H1 (cell line): Measurements from ENCODE around the gene DEPP1. TPM values are rescaled to one million over a fixed set of nuclear protein-coding genes. Genes with fewer than 3 reads are reported as not detected.

ENCODE experiments used
- CTCF ChIA-PET: fragments of 300-600 bp; sonication (Branson Sonifier 250); formaldehyde crosslinking; loops from one replicate; lab custom pipeline; 2021; ENCODE audit not compliant: partially characterized antibody; lab: Charles Lee
- POLR2A ChIA-PET: fragments of 300-600 bp; sonication (Branson Sonifier 250); formaldehyde crosslinking; loops from one replicate; lab custom pipeline; 2021; ENCODE audit warnings: inconsistent platforms; ENCODE audit not compliant: partially characterized antibody; lab: Charles Lee
- DNase-seq, 2 experiments: peaks; one replicate each; pipeline versions ENCODE4 v3.0.0 to v3.0.0-alpha.2; 2010 to 2022; ENCODE audit warnings: low spot score in 2 of 2, low read depth in 1 of 2, mixed read lengths in 1 of 2
- FAIRE-seq: peaks from 2 replicates; lab custom pipeline; 2011; peaks lifted over from hg19 to GRCh38; lab: Jason Lieb, UNC
- H2AFZ ChIP-seq: 2 replicates; pipeline ENCODE4 v1.8.1; 2012; ENCODE audit warnings: low read length, inconsistent platforms
- H2AK5ac ChIP-seq: 2 replicates; pipeline ENCODE4 v1.6.1; 2013; ENCODE audit warnings: low read depth, low read length
- H2BK120ac ChIP-seq: replicated peaks from 2 replicates; pipeline ENCODE3; 2013; ENCODE audit warnings: low read depth, low read length, inconsistent platforms
- H2BK12ac ChIP-seq: 2 replicates; pipeline ENCODE4 v1.6.1; 2013; ENCODE audit warnings: low read depth, low read length
- H2BK15ac ChIP-seq: 2 replicates; pipeline ENCODE4 v1.6.1; 2013; ENCODE audit warnings: low read length
- H2BK20ac ChIP-seq: 2 replicates; pipeline ENCODE4 v1.6.1; 2013; ENCODE audit warnings: low read length
- H2BK5ac ChIP-seq: 2 replicates; pipeline ENCODE4 v1.6.1; 2013; ENCODE audit warnings: low read depth, low read length
- H3K14ac ChIP-seq: 2 replicates; pipeline ENCODE4 v1.6.1; 2013; ENCODE audit warnings: inconsistent platforms; ENCODE audit not compliant: insufficient read length
- H3K18ac ChIP-seq: 2 replicates; pipeline ENCODE4 v1.6.1; 2013; ENCODE audit warnings: low read length; ENCODE audit errors: extremely low read depth
- H3K23ac ChIP-seq: 2 replicates; pipeline ENCODE4 v1.6.1; 2013; ENCODE audit warnings: inconsistent platforms; ENCODE audit not compliant: insufficient read length
- H3K23me2 ChIP-seq: 2 replicates; pipeline ENCODE4 v1.6.1; 2013; ENCODE audit warnings: low read depth, low read length
- H3K27ac ChIP-seq: 2 replicates; pipeline ENCODE4 v1.6.1; 2011; ENCODE audit warnings: low read depth, low read length, inconsistent platforms
- H3K27me3 ChIP-seq, 4 experiments: replicated peaks in 1 of 4; 1 replicate in 1 of 4; 2 replicates in 3 of 4; pipeline versions ENCODE4 v1.6.1 to v1.8.1; 2011 to 2013; ENCODE audit warnings: low read length in 3 of 4, mild to moderate bottlenecking in 3 of 4, inconsistent platforms in 2 of 4, mixed read lengths in 2 of 4, moderate library complexity in 1 of 4; ENCODE audit not compliant: control insufficient read depth in 3 of 4, insufficient read depth in 3 of 4; ENCODE audit errors: extremely low read depth in 1 of 4
- H3K36me3 ChIP-seq, 4 experiments: 2 replicates each; pipeline versions ENCODE4 v1.6.1 to v1.8.1; 2011 to 2013; ENCODE audit warnings: mild to moderate bottlenecking in 4 of 4, low read length in 3 of 4, moderate library complexity in 2 of 4, control low read depth in 1 of 4, inconsistent platforms in 1 of 4; ENCODE audit not compliant: insufficient read depth in 4 of 4, control insufficient read depth in 2 of 4
- H3K4ac ChIP-seq: replicated peaks from 2 replicates; pipeline ENCODE3; 2013; ENCODE audit warnings: low read length, low read depth, mixed read lengths, inconsistent platforms; ENCODE audit not compliant: insufficient read length
- H3K4me1 ChIP-seq, 4 experiments: replicated peaks in 1 of 4; 1 replicate in 1 of 4; 2 replicates in 3 of 4; pipeline versions ENCODE4 v1.6.1 to v1.8.1; 2011 to 2013; ENCODE audit warnings: low read length in 3 of 4, inconsistent platforms in 2 of 4, mixed read lengths in 1 of 4; ENCODE audit not compliant: insufficient read depth in 4 of 4, control insufficient read depth in 3 of 4
- H3K4me2 ChIP-seq, 2 experiments: 2 replicates each; pipeline versions ENCODE4 v1.6.1 to v1.8.1; 2011 to 2013; ENCODE audit warnings: low read depth in 2 of 2, low read length in 2 of 2, control low read depth in 1 of 2, inconsistent platforms in 1 of 2, mild to moderate bottlenecking in 1 of 2; ENCODE audit not compliant: insufficient read depth in 1 of 2
- H3K4me3 ChIP-seq, 4 experiments: fragments of 200-600, 300-600 bp in 1 of 4; sonication (generic), shearing (Covaris generic), sonication (Bioruptor Twin) in 1 of 4; 2 replicates each; pipeline versions ENCODE4 v1.5.1 to v1.8.1; 2011 to 2016; ENCODE audit warnings: low read length in 4 of 4, low read depth in 3 of 4, control low read depth in 2 of 4, inconsistent platforms in 2 of 4, mild to moderate bottlenecking in 2 of 4, mixed read lengths in 1 of 4, moderate library complexity in 1 of 4; ENCODE audit not compliant: insufficient read depth in 2 of 4; ENCODE audit errors: extremely low read depth in 1 of 4
- H3K56ac ChIP-seq: replicated peaks from 2 replicates; pipeline ENCODE3; 2013; ENCODE audit warnings: low read depth, mild to moderate bottlenecking, mixed read lengths, low read length, inconsistent platforms; ENCODE audit not compliant: insufficient read length
- H3K79me1 ChIP-seq: 2 replicates; pipeline ENCODE4 v1.6.1; 2013; ENCODE audit warnings: low read depth, low read length, control low read depth
- H3K79me2 ChIP-seq, 2 experiments: 2 replicates each; pipeline versions ENCODE4 v1.6.1 to v1.8.1; 2012 to 2013; ENCODE audit warnings: low read length in 2 of 2, mild to moderate bottlenecking in 2 of 2, inconsistent platforms in 1 of 2; ENCODE audit not compliant: insufficient read depth in 2 of 2, control insufficient read depth in 1 of 2
- H3K9ac ChIP-seq, 4 experiments: replicated peaks in 1 of 4; 1 replicate in 1 of 4; 2 replicates in 3 of 4; pipeline versions ENCODE4 v1.6.1 to v1.8.1; 2011 to 2013; ENCODE audit warnings: low read depth in 3 of 4, low read length in 3 of 4, control low read depth in 2 of 4, mild to moderate bottlenecking in 2 of 4, moderate library complexity in 2 of 4, inconsistent platforms in 1 of 4; ENCODE audit errors: extremely low read depth in 1 of 4
- H3K9me3 ChIP-seq, 2 experiments: 2 replicates each; pipeline versions ENCODE4 v1.6.1 to v1.8.1; 2012 to 2013; ENCODE audit warnings: mild to moderate bottlenecking in 2 of 2, moderate library complexity in 2 of 2, control low read depth in 1 of 2, inconsistent platforms in 1 of 2, low read depth in 1 of 2, low read length in 1 of 2, mixed read lengths in 1 of 2; ENCODE audit not compliant: insufficient read depth in 2 of 2
- H4K20me1 ChIP-seq, 2 experiments: replicated peaks in 1 of 2; 2 replicates each; pipeline versions ENCODE3 to v1.8.1; 2011 to 2013; ENCODE audit warnings: inconsistent platforms in 2 of 2, low read length in 2 of 2, mild to moderate bottlenecking in 1 of 2; ENCODE audit not compliant: insufficient read depth in 2 of 2, control insufficient read depth in 1 of 2
- H4K5ac ChIP-seq: 2 replicates; pipeline ENCODE4 v1.6.1; 2013; ENCODE audit warnings: low read length, low read depth, mixed read lengths, inconsistent platforms; ENCODE audit not compliant: insufficient read length
- H4K8ac ChIP-seq: 2 replicates; pipeline ENCODE4 v1.8.0; 2013; ENCODE audit warnings: mild to moderate bottlenecking, moderate library complexity, low read length, inconsistent platforms; ENCODE audit not compliant: insufficient read depth; ENCODE audit errors: extremely low read depth
- H4K91ac ChIP-seq: replicated peaks from 2 replicates; pipeline ENCODE3; 2013; ENCODE audit warnings: low read length, mixed read lengths, inconsistent platforms; ENCODE audit not compliant: insufficient read length
- ASH2L ChIP-seq: fragments of 200-600, 300-600 bp; sonication (generic); IDR thresholded peaks from one replicate; pipeline ENCODE4 v1.7.1; 2017; ENCODE audit warnings: low read length
- BRCA1 ChIP-seq: IDR thresholded peaks from 2 replicates; pipeline ENCODE4 v1.6.1; 2012; ENCODE audit warnings: low read depth, low read length, improper control_type of control experiment
- CHD1 ChIP-seq: IDR thresholded peaks from 2 replicates; pipeline ENCODE4 v1.6.1; 2012; ENCODE audit warnings: low read depth, low read length, improper control_type of control experiment
- CTBP2 ChIP-seq: IDR thresholded peaks from 2 replicates; pipeline ENCODE4 v1.7.0; 2011; ENCODE audit warnings: borderline replicate concordance, mild to moderate bottlenecking, moderate library complexity, mixed read lengths, low read length; ENCODE audit not compliant: insufficient read depth, insufficient read length
- EP300 ChIP-seq, 2 experiments: IDR thresholded peaks; 1 replicate in 1 of 2; 2 replicates in 1 of 2; pipeline ENCODE4 v1.6.1; 2011 to 2012; ENCODE audit warnings: low read depth in 2 of 2, low read length in 2 of 2, mild to moderate bottlenecking in 2 of 2, borderline replicate concordance in 1 of 2, inconsistent platforms in 1 of 2, moderate library complexity in 1 of 2
- JUN ChIP-seq: IDR thresholded peaks from 2 replicates; pipeline ENCODE4 v1.6.1; 2011; ENCODE audit warnings: low read depth, mild to moderate bottlenecking, improper control_type of control experiment, low read length
- RBBP5 ChIP-seq: IDR thresholded peaks from 2 replicates; pipeline ENCODE4 v1.7.1; 2012; ENCODE audit warnings: low read depth, mild to moderate bottlenecking, inconsistent platforms, low read length, moderate library complexity, borderline replicate concordance
- RNF2 ChIP-seq: fragments of 200-900, 300-1000 bp; sonication (generic); IDR thresholded peaks from 2 replicates; pipeline ENCODE4 v1.7.1; 2016; ENCODE audit warnings: borderline replicate concordance, low read depth, mild to moderate bottlenecking, antibody characterized with exemption, low read length; ENCODE audit not compliant: poor library complexity, severe bottlenecking; ENCODE audit errors: missing control alignments
- SP1 ChIP-seq: IDR thresholded peaks from 2 replicates; pipeline ENCODE4 v1.6.1; 2011; ENCODE audit warnings: low read depth, low read length
- TEAD4 ChIP-seq: IDR thresholded peaks from 2 replicates; pipeline ENCODE4 v1.6.1; 2012; ENCODE audit warnings: low read depth, low read length, inconsistent platforms, mixed read lengths
- YY1 ChIP-seq: IDR thresholded peaks from 2 replicates; pipeline ENCODE4 v1.6.1; 2011; ENCODE audit warnings: low read depth, mild to moderate bottlenecking, low read length
- WGBS, 2 experiments: shearing (Covaris generic) in 1 of 2; methylation state at CpG; one replicate each; pipeline versions ENCODE4 v1.1.6 to v1.1.7; 2013 to 2015; ENCODE audit warnings: low lambda C conversion rate in 2 of 2, mixed read lengths in 2 of 2, inconsistent platforms in 1 of 2, low coverage in 1 of 2, missing lambda C conversion rate in 1 of 2; ENCODE audit not compliant: insufficient replicate concordance in 2 of 2, insufficient coverage in 1 of 2, insufficient read length in 1 of 2; ENCODE audit errors: extremely low coverage in 1 of 2, missing lambda C conversion rate in 1 of 2; 5-methylcytosine and 5-hydroxymethylcytosine counted together
- polyA plus RNA-seq, 7 experiments: library from polyadenylated mRNA; depleted of rRNA in 3 of 7; stranded (reverse) in 5 of 7; unstranded in 2 of 7; fragments of >200 nt in 5 of 7; fragments of 200-250 nt in 2 of 7; gene quantifications; 1 replicate in 5 of 7; 2 replicates in 1 of 7; 4 replicates in 1 of 7; pipeline versions ENCODE4 v1.2.1 to v1.2.3, GENCODE V29; 2011 to 2013; ENCODE audit warnings: missing spikeins in 2 of 7, mixed read lengths in 2 of 7
- total RNA-seq: library from RNA; stranded (reverse); fragmentation: NEBNext Ultra II Directional; extraction: Animal tissue kit (Norgen Biotek cat#: 25700); gene quantifications from 2 replicates; pipeline ENCODE4 v1.2.1, GENCODE V29; 2021
- TF ChIP-seq, protein P1 (sequence below): IDR thresholded peaks from 2 replicates; pipeline ENCODE4 v1.6.1; 2011; ENCODE audit warnings: low read depth, mild to moderate bottlenecking, low read length; ENCODE audit not compliant: insufficient read depth

Gene DEPP1
- total and polyA plus RNA-seq, 2 of the 8 experiments (the other 6 are each of a cell fraction or from before 2014, with no cell fraction given) = 0.67 to 4.5 TPM

DNA sequence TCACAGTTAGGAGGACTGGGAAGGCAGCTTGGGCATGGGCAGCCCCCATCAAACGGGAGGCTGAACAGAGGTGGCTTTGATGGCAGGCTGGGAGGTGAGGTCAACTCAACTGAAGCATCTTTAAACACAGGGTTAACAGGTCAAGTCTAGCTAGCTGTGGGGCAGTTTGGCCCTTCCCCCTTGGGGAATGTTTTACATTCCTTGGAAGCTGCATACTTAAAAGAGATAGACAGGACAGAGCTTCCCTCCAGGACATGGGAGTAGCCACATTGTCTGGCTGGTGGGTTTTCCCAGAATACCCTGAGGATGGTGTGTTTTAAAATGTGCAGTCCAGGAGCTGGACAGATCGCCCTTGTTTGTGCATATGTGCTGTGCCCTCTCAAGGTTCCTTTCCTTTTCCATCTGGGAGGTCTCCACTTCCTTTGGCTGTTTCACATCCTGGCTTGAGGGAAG is 25.8 kb downstream of the DEPP1 start:
- no peak overlapping the region for H3K4ac ChIP-seq
- WGBS, 2 experiments = 75% methylated on average over 2 of the region's 2 CpGs; no CpG with 5 or more reads in 1 of the 2 experiments
- DNase-seq = peak in 1 of 2 experiments; percentile 41
- TF ChIP-seq ASH2L = no peak
- TF ChIP-seq CHD1 = no peak
- peak; percentile 86 for TF ChIP-seq TEAD4
- no peak for TF ChIP-seq YY1
- TF ChIP-seq, protein P1, sequence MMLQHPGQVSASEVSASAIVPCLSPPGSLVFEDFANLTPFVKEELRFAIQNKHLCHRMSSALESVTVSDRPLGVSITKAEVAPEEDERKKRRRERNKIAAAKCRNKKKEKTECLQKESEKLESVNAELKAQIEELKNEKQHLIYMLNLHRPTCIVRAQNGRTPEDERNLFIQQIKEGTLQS = no peak
- no peak for TF ChIP-seq JUN
- TF ChIP-seq RBBP5 = no peak
- no peak for TF ChIP-seq RNF2
- peak; percentile 67; the same call in 1 of the 2 replicates for TF ChIP-seq SP1
- TF ChIP-seq CTBP2 = no peak
- TF ChIP-seq BRCA1 = no peak
- TF ChIP-seq EP300 (IDR thresholded peaks at IDR 0.05; ENCODE audit: borderline replicate concordance in 1 of 2, low read depth in 2 of 2, low read length in 2 of 2) = no peak

More for the DNA sequence above, 25.8 kb downstream of the DEPP1 start:
- no peak overlapping the region for H2BK120ac ChIP-seq
- no peaks in the 10 kb centered on the region; the same call in 1 of the 2 replicates for H3K23me2 ChIP-seq
- no peak overlapping the region for H2BK15ac ChIP-seq
- no peak overlapping the region for H4K8ac ChIP-seq
- H2BK20ac ChIP-seq = no peak overlapping the region
- H3K27me3 ChIP-seq = no peaks in the 10 kb centered on the region; a peak in 1 of 7 replicates
- H2AK5ac ChIP-seq = no peak overlapping the region
- POLR2A ChIA-PET = interaction anchor here (0.9 to 2.6 kb wide), 5 partner anchors 10 to 26 kb away, joined by 3 to 14 read pairs (median 5); partner anchors contain the start of gene DEPP1
- CTCF ChIA-PET = interaction anchor here (0.8 to 13.4 kb wide), 8 partner anchors 13 to 87 kb away, joined by 3 to 143 read pairs (median 4); no protein-coding TSS in a partner anchor
- no peak overlapping the region for H2AFZ ChIP-seq
- no peaks in the 10 kb centered on the region for H3K9me3 ChIP-seq
- no peak overlapping the region for H3K4me3 ChIP-seq
- no peaks in the 10 kb centered on the region for H4K20me1 ChIP-seq
- no peak overlapping the region for H4K5ac ChIP-seq
- H2BK5ac ChIP-seq = no peak overlapping the region
- H3K14ac ChIP-seq = no peak overlapping the region
- peak overlapping the region; percentile 18 to 24; a peak in 1 of 4 replicates for H3K4me2 ChIP-seq
- H3K23ac ChIP-seq = no peak overlapping the region
- H3K4me1 ChIP-seq = peaks cover 0 to 7% (median 0%) of the 10 kb centered on the region in 4 experiments; a peak in 2 of 7 replicates
- no peaks in the 10 kb centered on the region for H3K36me3 ChIP-seq
- no peak overlapping the region for H3K27ac ChIP-seq
- no peak overlapping the region for H3K18ac ChIP-seq
- no peak overlapping the region for H4K91ac ChIP-seq
- no peak overlapping the region for H3K56ac ChIP-seq
- H2BK12ac ChIP-seq = no peak overlapping the region
- H3K9ac ChIP-seq = no peak overlapping the region
- H3K79me2 ChIP-seq = no peaks in the 10 kb centered on the region
- H3K79me1 ChIP-seq = no peaks in the 10 kb centered on the region
- no peak for FAIRE-seq
